Adipocyte (in vitro differentiated cells): Measurements from ENCODE around the gene SLC35E2B.
A peak's percentile ranks its signal among the peaks of the same experiment; 100 is the strongest.
"Not testable (repeated sequence)": the region's sequence is repeated elsewhere in the genome, so short reads cannot be mapped to it uniquely, and the experiment has no call there.

Experiments
- DNase-seq: peaks from one replicate; pipeline ENCODE4 v3.0.0-alpha.2; 2015; ENCODE audit warnings: low read depth
- H3K27me3 ChIP-seq: replicated peaks from 2 replicates; pipeline ENCODE4 v1.7.0; 2013; ENCODE audit warnings: mild to moderate bottlenecking, low read length, moderate library complexity; ENCODE audit not compliant: control insufficient read depth, insufficient read depth
- H3K36me3 ChIP-seq: 2 replicates; pipeline ENCODE4 v1.7.0; 2013; ENCODE audit warnings: low read length, mild to moderate bottlenecking, moderate library complexity; ENCODE audit not compliant: control insufficient read depth, insufficient read depth, severe bottlenecking
- H3K4me1 ChIP-seq: 2 replicates; pipeline ENCODE4 v1.7.0; 2013; ENCODE audit warnings: mild to moderate bottlenecking, low read length, moderate library complexity; ENCODE audit not compliant: control insufficient read depth, insufficient read depth
- H3K4me3 ChIP-seq: 2 replicates; pipeline ENCODE4 v1.7.0; 2013; ENCODE audit warnings: mild to moderate bottlenecking, low read length, moderate library complexity
- H3K9ac ChIP-seq: 2 replicates; pipeline ENCODE4 v1.7.0; 2013; ENCODE audit warnings: mild to moderate bottlenecking, low read length, moderate library complexity
- H3K9me3 ChIP-seq: 2 replicates; pipeline ENCODE4 v1.7.0; 2013; ENCODE audit warnings: mild to moderate bottlenecking, low read length, moderate library complexity; ENCODE audit not compliant: control insufficient read depth

The SLC35E2B gene

GRCh38 chr1:1647567-1648241, 44.9 kb downstream of the SLC35E2B start:
- peaks cover 55% of the 10 kb centered on the region for H3K36me3 ChIP-seq
- H3K4me1 ChIP-seq, H3K4me3 ChIP-seq, H3K9ac ChIP-seq, DNase-seq, H3K27me3 ChIP-seq, H3K9me3 ChIP-seq: not testable (repeated sequence)

GRCh38 chr1:1646326-1646725, 46.3 kb downstream of the SLC35E2B start:
- H3K9me3 ChIP-seq, H3K4me1 ChIP-seq, H3K4me3 ChIP-seq, H3K9ac ChIP-seq, H3K27me3 ChIP-seq, DNase-seq: not testable (repeated sequence)
- peaks cover 41% of the 10 kb centered on the region for H3K36me3 ChIP-seq

GRCh38 chr1:1640711-1641461, 51.7 kb downstream of the SLC35E2B start:
- not testable (repeated sequence) for H3K27me3 ChIP-seq, H3K4me3 ChIP-seq, H3K4me1 ChIP-seq, H3K9ac ChIP-seq, H3K9me3 ChIP-seq, DNase-seq
- H3K36me3 ChIP-seq: peaks cover 12% of the 10 kb centered on the region

- H3K4me1 ChIP-seq, H3K4me3 ChIP-seq, H3K27me3 ChIP-seq, H3K9me3 ChIP-seq, H3K9ac ChIP-seq, DNase-seq: not testable (repeated sequence)
- peaks cover 12% of the 10 kb centered on the region for H3K36me3 ChIP-seq
Observed at GRCh38 chr1:1640081-1640480, 52.5 kb downstream of the SLC35E2B start.

GRCh38 chr1:1639368-1639767, 53.2 kb downstream of the SLC35E2B start:
- H3K9ac ChIP-seq, H3K4me1 ChIP-seq, H3K27me3 ChIP-seq, DNase-seq, H3K4me3 ChIP-seq, H3K9me3 ChIP-seq: not testable (repeated sequence)
- peaks cover 12% of the 10 kb centered on the region for H3K36me3 ChIP-seq

GRCh38 chr1:1638528-1638927, 54.1 kb downstream of the SLC35E2B start:
- not testable (repeated sequence) for DNase-seq

GRCh38 chr1:1637479-1637875, 55.1 kb downstream of the SLC35E2B start:
- H3K36me3 ChIP-seq: peaks cover 12% of the 10 kb centered on the region
- H3K27me3 ChIP-seq, H3K9me3 ChIP-seq, H3K9ac ChIP-seq, H3K4me1 ChIP-seq, DNase-seq, H3K4me3 ChIP-seq: not testable (repeated sequence)

More at GRCh38 chr1:1638528-1638927, 54.1 kb downstream of the SLC35E2B start:
- peaks cover 12% of the 10 kb centered on the region for H3K36me3 ChIP-seq
- not testable (repeated sequence) for H3K4me3 ChIP-seq, H3K27me3 ChIP-seq, H3K4me1 ChIP-seq, H3K9ac ChIP-seq, H3K9me3 ChIP-seq

GRCh38 chr1:1636621-1637478, 55.7 kb downstream of the SLC35E2B start:
- H3K27me3 ChIP-seq, DNase-seq, H3K4me1 ChIP-seq, H3K9ac ChIP-seq, H3K4me3 ChIP-seq, H3K9me3 ChIP-seq: not testable (repeated sequence)
- H3K36me3 ChIP-seq: peaks cover 12% of the 10 kb centered on the region

- H3K27me3 ChIP-seq, H3K4me3 ChIP-seq, H3K9me3 ChIP-seq, H3K4me1 ChIP-seq, DNase-seq, H3K9ac ChIP-seq: not testable (repeated sequence)
- peaks cover 12% of the 10 kb centered on the region for H3K36me3 ChIP-seq
Observed at GRCh38 chr1:1634613-1635012, 58.0 kb downstream of the SLC35E2B start.

- not testable (repeated sequence) for H3K9me3 ChIP-seq, H3K4me3 ChIP-seq, DNase-seq, H3K9ac ChIP-seq, H3K27me3 ChIP-seq, H3K4me1 ChIP-seq
- H3K36me3 ChIP-seq: peaks cover 14% of the 10 kb centered on the region
Observed at GRCh38 chr1:1633409-1633808, 59.2 kb downstream of the SLC35E2B start.

- H3K9ac ChIP-seq: no peak within 1 kb of the TSS
- peaks cover 9% of the 10 kb centered on the region for H3K36me3 ChIP-seq
- H3K4me1 ChIP-seq: no peaks in the 10 kb centered on the region
- H3K27me3 ChIP-seq: no peaks in the 10 kb centered on the region
- no peaks in the 10 kb centered on the region for H3K9me3 ChIP-seq
- no peak within 1 kb of the TSS for H3K4me3 ChIP-seq
- DNase-seq: peak; percentile 16
Observed at GRCh38 chr1:1631782-1632420, 60.7 kb downstream of the SLC35E2B start, which contains the start of gene MMP23B. TSS of gene MMP23B (plus strand) at chr1:1632173. CDS start at chr1:1632219, 46 bp downstream.
